Small intestine (tissue), 7 donors: ENCODE measurements around the gene MBD2. TPM values are rescaled to one million over a fixed set of nuclear protein-coding genes. Genes with fewer than 3 reads are reported as not detected.

Source experiments
- DNase-seq, 2 donors: peaks; one replicate each; pipeline versions ENCODE4 v3.0.0 to v3.0.0-alpha.2; 2013
- FAIRE-seq: peaks from 2 replicates; lab custom pipeline; 2012; peaks lifted over from hg19 to GRCh38; lab: Jason Lieb, UNC
- H3K27ac ChIP-seq, 3 donors: one replicate each; pipeline ENCODE4 v1.5.1; 2013; ENCODE audit warnings: low read length in 2 of 3, mild to moderate bottlenecking in 2 of 3, control low read depth in 1 of 3, inconsistent platforms in 1 of 3, low read depth in 1 of 3, moderate library complexity in 1 of 3
- H3K27me3 ChIP-seq, 3 donors: one replicate each; pipeline ENCODE4 v1.6.1; 2013; ENCODE audit warnings: low read length in 3 of 3, inconsistent platforms in 1 of 3; ENCODE audit not compliant: control insufficient read depth in 3 of 3, insufficient read depth in 3 of 3
- H3K36me3 ChIP-seq, 3 donors: one replicate each; pipeline ENCODE4 v1.6.1; 2013; ENCODE audit warnings: low read length in 3 of 3, inconsistent platforms in 1 of 3, low read depth in 1 of 3, mild to moderate bottlenecking in 1 of 3, moderate library complexity in 1 of 3; ENCODE audit not compliant: control insufficient read depth in 3 of 3, insufficient read depth in 2 of 3
- H3K4me1 ChIP-seq, 3 donors: one replicate each; pipeline ENCODE4 v1.6.1; 2013; ENCODE audit warnings: low read length in 2 of 3, inconsistent platforms in 1 of 3, low read depth in 1 of 3, mild to moderate bottlenecking in 1 of 3, moderate library complexity in 1 of 3; ENCODE audit not compliant: control insufficient read depth in 3 of 3, insufficient read depth in 2 of 3
- H3K4me3 ChIP-seq, 3 donors: one replicate each; pipeline ENCODE4 v1.5.1; 2013; ENCODE audit warnings: low read length in 3 of 3, control low read depth in 1 of 3, inconsistent platforms in 1 of 3, low read depth in 1 of 3, mild to moderate bottlenecking in 1 of 3, moderate library complexity in 1 of 3
- H3K9me3 ChIP-seq, 2 donors: one replicate each; pipeline ENCODE4 v1.6.1; 2013; ENCODE audit warnings: low read depth in 1 of 2, low read length in 1 of 2; ENCODE audit not compliant: control insufficient read depth in 2 of 2, insufficient read depth in 1 of 2
- WGBS, 3 donors: extraction: QIAGEN DNeasy Blood & Tissue Kit; methylation state at CpG; one replicate each; pipeline ENCODE4 v1.1.7; 2013; 5-methylcytosine and 5-hydroxymethylcytosine counted together
- polyA plus RNA-seq, 4 donors: library from polyadenylated mRNA; stranded (reverse) in 3 of 4; unstranded in 1 of 4; fragments of 200-250 nt in 3 of 4; fragments of 120-200 nt in 1 of 4; gene quantifications; one replicate each; pipeline versions ENCODE4 v1.2.1 to v1.2.3, GENCODE V29; 2013
- donor health status: healthy with polysubstance abuse.
- donor health status: control.
- donor health status: control.
- donor health status: Bipolar disorder and iron deficiency.
- donor health status: healthy.

Gene MBD2
- polyA plus RNA-seq, 4 donors = 24.0 to 65.1 (median 36.9) TPM

DNA sequence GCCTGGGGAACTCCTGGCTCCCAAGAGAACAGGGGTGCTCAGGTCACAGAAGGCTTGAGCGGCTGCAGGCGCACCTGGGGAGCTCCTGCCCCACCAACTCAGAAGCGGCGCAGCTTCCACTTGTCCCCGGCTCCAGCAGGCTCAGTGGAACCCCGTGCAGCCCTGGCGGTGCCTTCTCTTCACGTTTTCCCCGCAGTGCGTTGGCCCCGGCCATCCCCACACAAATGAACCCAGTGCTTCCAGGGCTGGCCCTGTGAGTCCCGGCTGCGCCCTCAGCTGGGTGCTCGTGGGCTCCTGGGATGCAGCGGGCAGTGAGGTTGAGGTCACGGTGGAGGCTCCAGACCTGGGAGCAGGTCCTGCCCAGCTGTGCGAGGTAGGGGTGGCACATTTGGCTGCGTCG lies 17.9 kb upstream of the MBD2 start:
- Histone ChIP-seq H3K4me1 (peaks cover 0 to 3% (median 0%) of the 10 kb centered on the region in 3 donors), H3K27me3 (no peaks in the 10 kb centered on the region), H3K36me3 (no peaks in the 10 kb centered on the region), H3K27ac (no peak overlapping the region), H3K4me3 (no peak overlapping the region), H3K9me3 (no peaks in the 10 kb centered on the region)
- FAIRE-seq = no peak
- 94 to 96% (median 95%) methylated on average over 18 to 19 of the region's 19 CpGs for WGBS, 3 donors
- no peak for DNase-seq

DNA sequence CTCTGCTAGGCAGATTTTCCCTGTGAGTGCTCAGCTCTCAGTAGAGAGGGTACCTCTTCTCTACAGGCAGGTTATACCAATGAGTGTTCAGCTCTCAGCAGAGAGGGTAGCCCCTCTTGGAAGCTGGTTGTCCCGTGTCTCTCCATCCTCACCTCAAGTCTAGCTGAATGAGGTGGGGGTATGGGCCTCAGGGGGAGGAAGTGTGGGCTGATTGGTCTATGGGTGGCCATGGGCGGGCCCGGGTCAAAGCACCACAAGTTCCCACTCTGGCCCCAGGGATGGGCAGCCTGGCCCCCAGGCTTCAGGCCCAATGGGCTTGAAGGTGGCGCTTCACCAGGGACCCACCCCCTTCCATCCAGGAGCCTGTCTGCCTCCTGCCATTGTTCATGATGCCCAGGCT lies 17.0 kb upstream of the MBD2 start:
- FAIRE-seq = no peak
- no peaks in the 10 kb centered on the region for H3K4me1 ChIP-seq
- DNase-seq = no peak
- no peak overlapping the region for H3K27ac ChIP-seq
- H3K27me3 ChIP-seq = no peaks in the 10 kb centered on the region
- no peaks in the 10 kb centered on the region for H3K9me3 ChIP-seq
- no peaks in the 10 kb centered on the region for H3K36me3 ChIP-seq
- 64 to 74% (median 68%) methylated on average over 4 of the region's 4 CpGs for WGBS, 3 donors
- H3K4me3 ChIP-seq = no peak overlapping the region

GRCh38 chr18:54240629-54241107 lies 16.2 kb upstream of the MBD2 start:
- Histone ChIP-seq H3K4me3 (no peak overlapping the region), H3K27me3 (no peaks in the 10 kb centered on the region), H3K9me3 (no peaks in the 10 kb centered on the region), H3K4me1 (no peaks in the 10 kb centered on the region), H3K36me3 (no peaks in the 10 kb centered on the region), H3K27ac (no peak overlapping the region)
- 85 to 89% (median 88%) methylated on average over 12 to 13 of the region's 13 CpGs for WGBS, 3 donors
- DNase-seq (no peak), FAIRE-seq (no peak)

GRCh38 chr18:54239601-54240000 lies 15.1 kb upstream of the MBD2 start:
- DNase-seq (no peak), FAIRE-seq (no peak)
- no peaks in the 10 kb centered on the region for H3K36me3 ChIP-seq
- H3K4me3 ChIP-seq = no peak overlapping the region
- H3K27me3 ChIP-seq = no peaks in the 10 kb centered on the region
- H3K27ac ChIP-seq = no peak overlapping the region
- H3K4me1 ChIP-seq = no peaks in the 10 kb centered on the region
- H3K9me3 ChIP-seq = no peaks in the 10 kb centered on the region
- WGBS, 3 donors = 48 to 84% (median 72%) methylated on average over 2 of the region's 2 CpGs

DNA sequence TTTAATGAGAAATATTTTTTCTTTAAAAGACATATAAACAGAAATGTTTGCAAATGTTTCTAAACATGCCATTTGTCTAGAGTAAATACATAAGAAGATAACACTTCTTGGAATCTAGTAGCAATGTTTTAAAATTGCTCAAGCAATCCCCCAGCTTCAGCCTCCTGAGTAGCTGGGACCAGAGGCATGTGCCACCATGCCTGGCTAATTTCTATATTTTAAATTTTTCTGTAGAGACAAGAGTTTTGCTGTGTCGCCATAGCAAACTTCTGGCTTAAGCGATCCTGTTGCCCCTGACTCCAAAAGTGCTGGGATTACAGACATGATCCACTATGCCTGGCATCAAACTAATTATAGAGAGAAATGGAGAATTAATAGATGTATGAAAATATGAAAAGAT lies 14.6 kb upstream of the MBD2 start:
- WGBS, 3 donors = 67 to 81% (median 74%) methylated on average over 2 of the region's 2 CpGs
- DNase-seq = no peak
- H3K4me3 ChIP-seq = no peak overlapping the region
- no peaks in the 10 kb centered on the region for H3K9me3 ChIP-seq
- no peaks in the 10 kb centered on the region for H3K27me3 ChIP-seq
- no peaks in the 10 kb centered on the region for H3K36me3 ChIP-seq
- FAIRE-seq = no peak
- H3K27ac ChIP-seq = no peak overlapping the region
- no peaks in the 10 kb centered on the region for H3K4me1 ChIP-seq

DNA sequence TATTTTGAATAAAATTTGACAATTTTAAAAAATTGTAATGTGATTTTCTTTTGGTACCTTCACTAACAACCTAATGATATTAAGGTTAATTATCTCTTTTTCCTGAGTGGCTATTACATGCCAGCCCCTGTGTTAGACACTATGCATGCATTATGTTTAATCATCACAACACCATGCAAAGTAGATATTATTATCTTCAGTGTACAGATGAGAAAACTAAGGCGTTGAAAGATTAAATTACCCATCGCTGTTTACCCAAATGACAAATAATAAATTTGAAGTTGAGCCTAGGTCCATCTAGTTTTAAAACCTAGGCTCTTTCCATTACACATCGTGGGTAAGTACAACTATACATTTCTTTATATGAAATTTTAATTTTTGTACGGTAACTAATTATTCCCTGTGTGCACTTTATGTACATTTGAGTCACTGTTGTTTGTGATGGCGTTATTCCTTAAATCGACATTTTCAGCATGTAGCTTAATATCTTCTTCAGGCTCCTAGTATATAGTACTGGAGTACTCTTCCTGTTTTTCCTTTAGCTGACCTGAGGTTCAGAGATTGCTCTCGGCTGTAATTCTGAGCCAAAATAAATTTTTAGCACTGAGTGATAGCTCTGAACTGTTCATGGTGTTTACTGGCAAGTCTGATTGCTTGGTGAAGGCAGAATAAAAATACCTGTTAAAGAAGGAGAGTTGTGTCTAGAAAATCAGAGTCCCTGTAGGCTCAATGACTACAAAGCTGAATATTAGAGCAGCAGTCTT lies 13.9 kb upstream of the MBD2 start:
- Histone ChIP-seq H3K27ac (no peak overlapping the region), H3K9me3 (no peaks in the 10 kb centered on the region), H3K4me3 (no peak overlapping the region), H3K4me1 (no peaks in the 10 kb centered on the region), H3K36me3 (no peaks in the 10 kb centered on the region), H3K27me3 (no peaks in the 10 kb centered on the region)
- DNase-seq (no peak), FAIRE-seq (no peak)
- WGBS, 3 donors = 76 to 85% (median 80%) methylated on average over 7 of the region's 7 CpGs

GRCh38 chr18:54235871-54236270 lies 11.4 kb upstream of the MBD2 start:
- DNase-seq (no peak), FAIRE-seq (no peak)
- Histone ChIP-seq H3K27me3 (no peaks in the 10 kb centered on the region), H3K4me1 (no peaks in the 10 kb centered on the region), H3K9me3 (no peaks in the 10 kb centered on the region), H3K36me3 (no peaks in the 10 kb centered on the region), H3K4me3 (no peak overlapping the region), H3K27ac (no peak overlapping the region)
- 75 to 78% (median 77%) methylated on average over 8 of the region's 8 CpGs for WGBS, 3 donors

GRCh38 chr18:54233747-54234146 lies 9.3 kb upstream of the MBD2 start:
- H3K9me3 ChIP-seq = no peaks in the 10 kb centered on the region
- no peak for DNase-seq
- no peak overlapping the region for H3K27ac ChIP-seq
- no peaks in the 10 kb centered on the region for H3K27me3 ChIP-seq
- no peaks in the 10 kb centered on the region for H3K36me3 ChIP-seq
- no peak overlapping the region for H3K4me3 ChIP-seq
- peaks cover 0 to 4% (median 0%) of the 10 kb centered on the region in 3 donors for H3K4me1 ChIP-seq
- FAIRE-seq = no peak
- WGBS, 3 donors = 94 to 96% (median 95%) methylated on average over 5 of the region's 5 CpGs

DNA sequence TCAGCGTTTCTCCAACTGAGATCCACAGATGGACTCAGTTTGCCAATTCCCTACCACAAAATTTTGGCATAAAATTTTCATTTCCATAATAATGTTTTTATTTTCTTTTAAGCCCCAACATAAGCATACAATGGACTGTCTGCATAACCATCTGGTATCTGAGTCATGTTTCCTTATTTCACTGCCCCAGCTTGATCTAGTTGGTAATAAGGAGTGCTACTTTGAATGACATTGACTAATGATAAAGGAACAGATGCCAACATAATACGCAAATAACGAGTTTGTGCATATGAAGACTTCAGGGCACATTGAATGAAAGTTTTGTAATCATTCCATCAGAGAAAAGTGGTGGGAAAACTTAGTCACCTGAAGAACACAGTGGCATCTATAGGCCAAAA lies 8.8 kb upstream of the MBD2 start:
- no peak for FAIRE-seq
- 74 to 83% (median 76%) methylated on average over 3 of the region's 3 CpGs for WGBS, 3 donors
- Histone ChIP-seq H3K9me3 (no peaks in the 10 kb centered on the region), H3K27me3 (no peaks in the 10 kb centered on the region), H3K4me1 (peaks cover 0 to 9% (median 0%) of the 10 kb centered on the region in 3 donors), H3K36me3 (no peaks in the 10 kb centered on the region), H3K27ac (no peak overlapping the region), H3K4me3 (no peak overlapping the region)
- no peak for DNase-seq
